GM18502 (cell line): ENCODE measurements around the gene ABCC6.
"Not testable (repeated sequence)": the region's sequence is repeated elsewhere in the genome, so short reads cannot be mapped to it uniquely, and the experiment has no call there.

Experiments
- ATAC-seq: cut with Tn5 transposase; IDR thresholded peaks from one replicate; pipeline ENCODE4 v1.9.1; 2021; ENCODE audit warnings: mild to moderate bottlenecking; ENCODE audit not compliant: unreplicated experiment, poor library complexity

Gene ABCC6

GRCh38 chr16:16191493-16192167, 31.7 kb downstream of the ABCC6 start:
- ATAC-seq, result no peak

DNA sequence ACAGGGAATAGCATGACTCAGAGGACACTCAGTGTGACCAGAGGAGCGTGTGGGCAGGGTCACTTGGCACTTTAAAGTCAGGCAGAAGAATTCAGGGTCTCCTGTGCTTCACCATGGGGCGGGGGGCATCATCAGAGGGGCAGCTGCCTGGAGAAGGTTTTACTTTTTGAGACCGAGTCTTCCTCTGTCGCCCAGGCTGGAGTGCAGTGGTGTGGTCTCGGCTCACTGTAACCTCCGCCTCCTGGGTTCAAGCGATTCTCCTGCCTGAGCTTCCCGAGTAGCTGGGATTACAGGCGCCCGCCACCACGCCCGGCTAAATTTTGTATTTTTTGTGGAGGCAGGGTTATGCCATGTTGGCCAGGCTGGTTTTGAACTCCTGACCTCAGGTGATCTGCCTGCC, 32.3 kb downstream of the ABCC6 start:
- ATAC-seq, result not testable (repeated sequence)

GRCh38 chr16:16190546-16190945, 32.7 kb downstream of the ABCC6 start:
- ATAC-seq, result no peak

- no peak for ATAC-seq
Measured at GRCh38 chr16:16189842-16190241, 33.5 kb downstream of the ABCC6 start.

GRCh38 chr16:16188827-16189226, 34.5 kb downstream of the ABCC6 start:
- ATAC-seq, result no peak

DNA sequence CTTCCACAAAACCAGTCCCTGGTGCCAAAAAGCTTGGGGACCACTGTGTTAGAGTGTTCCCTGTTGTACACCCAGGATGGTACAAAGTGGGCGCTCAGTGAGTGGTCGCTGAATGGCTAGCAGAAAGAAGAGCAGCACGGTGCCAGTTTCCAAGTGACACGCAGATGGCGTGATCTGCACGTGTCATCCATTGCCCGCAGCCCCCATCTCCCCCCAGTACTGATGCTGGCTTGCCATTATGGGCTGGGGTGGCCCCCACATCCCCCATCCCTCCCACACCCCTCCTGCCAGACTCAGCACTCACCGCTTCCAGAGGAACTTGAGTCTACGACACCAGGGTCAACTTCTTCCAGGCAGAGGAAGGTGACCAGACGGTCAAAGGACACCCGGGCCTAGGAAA, 36.5 kb downstream of the ABCC6 start:
- no peak for ATAC-seq

DNA sequence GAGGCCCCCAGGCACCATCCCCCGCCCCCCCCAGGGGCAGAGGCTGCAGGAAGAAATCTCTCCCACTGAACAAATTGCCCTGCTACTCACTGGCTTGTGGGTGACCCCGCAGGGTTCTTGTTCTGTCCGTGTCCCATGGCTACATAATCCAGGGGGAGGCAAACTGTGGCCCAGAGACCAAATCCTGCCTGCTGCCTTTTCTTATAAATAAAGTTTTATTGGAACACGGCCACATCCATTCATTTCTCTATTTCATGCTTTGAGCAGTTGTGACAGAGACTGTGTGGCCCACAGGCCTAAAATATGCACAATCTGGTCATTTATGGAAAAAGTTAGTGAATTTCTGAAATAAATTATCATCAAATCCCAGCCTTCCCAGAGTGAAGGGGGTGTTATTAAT, 38.2 kb downstream of the ABCC6 start:
- no peak for ATAC-seq

- no peak for ATAC-seq
Measured at GRCh38 chr16:16184594-16184993, 38.7 kb downstream of the ABCC6 start.

DNA sequence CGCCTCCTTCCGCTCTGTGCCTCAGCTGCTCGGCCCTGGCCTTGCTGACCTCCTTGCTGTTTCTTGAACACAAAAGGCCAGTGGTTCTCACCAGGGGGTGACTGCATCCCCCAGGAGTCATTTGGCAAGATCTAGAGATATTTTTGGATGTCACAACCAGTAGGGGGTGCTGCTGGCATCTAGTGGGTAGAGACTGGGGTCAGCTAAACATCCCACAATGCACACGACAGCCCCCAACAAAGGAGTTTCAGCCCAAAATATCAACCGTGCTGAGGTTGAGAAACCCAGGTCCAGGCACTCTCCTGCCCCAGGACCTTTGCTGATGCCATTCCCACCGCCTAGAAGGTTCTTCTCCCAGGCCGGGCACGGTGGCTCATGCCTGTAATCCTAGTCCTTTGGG, 39.7 kb downstream of the ABCC6 start:
- no peak for ATAC-seq

GRCh38 chr16:16182918-16183317, 40.4 kb downstream of the ABCC6 start:
- no peak for ATAC-seq

DNA sequence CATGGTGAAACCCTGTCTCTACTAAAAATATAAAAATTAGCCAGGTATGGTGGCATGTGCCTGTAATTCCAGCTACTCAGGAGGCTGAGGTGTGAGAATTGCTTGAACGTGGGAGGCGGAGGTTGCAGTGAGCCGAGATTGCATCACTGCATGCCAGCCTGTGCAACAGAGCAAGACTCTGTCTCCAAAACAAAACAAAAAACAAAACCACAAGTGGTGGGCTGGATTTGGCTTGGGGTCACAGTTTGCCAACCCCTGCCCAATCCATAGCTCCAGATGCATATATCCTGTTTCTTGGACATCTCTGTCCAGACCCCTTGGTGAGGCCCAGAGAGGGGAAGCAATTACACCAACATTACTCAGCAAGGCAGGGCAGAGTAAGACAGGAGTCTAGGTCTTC, 41.5 kb downstream of the ABCC6 start:
- not testable (repeated sequence) for ATAC-seq

DNA sequence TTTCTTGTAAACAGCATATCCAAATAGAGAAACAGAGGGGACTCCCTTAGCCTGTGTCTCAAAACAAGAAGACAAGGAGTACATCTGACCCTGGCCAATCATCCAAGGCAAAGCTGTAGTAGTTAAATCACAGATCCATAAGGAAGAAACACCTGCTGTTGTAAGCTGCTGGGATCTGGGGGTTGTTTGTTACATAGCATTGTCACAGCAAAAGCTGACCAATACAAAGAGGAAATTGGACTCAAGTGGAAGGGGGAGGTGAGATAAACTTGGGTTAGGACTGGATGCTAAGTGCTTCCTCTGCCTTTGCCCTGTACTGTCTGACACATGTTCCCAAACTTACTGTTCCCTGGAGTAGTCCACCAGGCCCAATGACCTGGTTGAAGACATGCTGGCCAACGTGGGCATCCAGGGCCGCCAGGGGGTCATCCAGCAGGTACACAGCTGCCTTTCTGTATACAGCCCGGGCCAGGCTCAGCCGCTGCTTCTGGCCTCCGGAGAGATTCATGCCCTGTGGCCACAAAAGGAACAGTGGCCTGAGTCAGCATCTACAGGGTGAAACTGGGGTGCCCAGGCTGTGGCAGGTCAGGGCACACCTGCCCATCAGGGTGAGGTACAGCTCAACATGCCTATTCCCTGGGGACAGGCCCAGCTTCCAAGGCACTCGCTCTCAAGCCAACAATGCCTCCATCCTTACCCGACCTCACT, 44.7 kb downstream of the ABCC6 start:
- ATAC-seq, result no peak

GRCh38 chr16:16176328-16176727, 47.0 kb downstream of the ABCC6 start:
- ATAC-seq, result no peak

DNA sequence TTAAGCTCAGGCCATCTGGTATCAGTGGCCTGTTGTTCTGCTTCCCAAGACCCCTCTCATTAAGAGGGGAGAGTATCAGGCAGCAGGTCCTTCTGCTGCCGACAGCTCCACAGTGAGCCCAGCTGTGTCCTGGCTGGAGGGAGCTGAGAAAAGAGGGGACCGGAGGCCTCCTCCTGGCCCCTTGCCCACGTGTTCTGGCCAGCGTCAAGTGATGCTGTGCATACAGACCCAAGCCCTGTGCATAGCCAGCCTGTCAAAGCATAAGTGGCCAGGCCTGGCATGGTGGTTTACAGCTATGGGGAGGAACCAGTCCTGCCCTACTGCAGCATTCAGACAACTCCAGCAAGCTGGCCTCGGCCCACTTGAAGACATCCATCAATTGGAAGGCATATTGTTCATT, 48.0 kb downstream of the ABCC6 start:
- ATAC-seq, result no peak

- ATAC-seq, result no peak
Measured at GRCh38 chr16:16172991-16173390, 50.3 kb downstream of the ABCC6 start.

GRCh38 chr16:16171332-16171919, 51.9 kb downstream of the ABCC6 start:
- no peak for ATAC-seq

DNA sequence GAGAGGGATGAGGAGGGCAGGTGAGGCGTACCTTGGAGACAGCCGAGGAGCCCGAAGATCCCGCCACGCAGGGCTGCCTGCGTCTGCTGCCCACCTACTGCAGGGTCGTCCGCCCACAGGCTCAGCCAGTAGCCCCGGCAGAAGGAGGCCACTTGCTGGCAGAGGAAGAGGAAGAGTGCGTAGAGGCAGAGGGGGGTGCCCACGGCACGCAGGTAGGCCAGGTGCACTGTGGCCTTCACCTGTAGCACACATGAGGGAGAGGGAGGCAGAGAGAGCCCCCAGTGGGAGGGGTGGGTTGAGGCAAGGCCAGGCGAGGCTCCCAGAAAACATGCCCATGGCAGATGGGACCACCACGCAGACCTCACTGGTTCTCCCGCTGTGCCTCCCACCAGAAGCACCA, 53.7 kb downstream of the ABCC6 start:
- no peak for ATAC-seq

- no peak for ATAC-seq
Measured at GRCh38 chr16:16168431-16168830, 54.9 kb downstream of the ABCC6 start.

- no peak for ATAC-seq
Measured at GRCh38 chr16:16167927-16168326, 55.4 kb downstream of the ABCC6 start.

GRCh38 chr16:16166949-16167348, 56.3 kb downstream of the ABCC6 start:
- ATAC-seq, result no peak

DNA sequence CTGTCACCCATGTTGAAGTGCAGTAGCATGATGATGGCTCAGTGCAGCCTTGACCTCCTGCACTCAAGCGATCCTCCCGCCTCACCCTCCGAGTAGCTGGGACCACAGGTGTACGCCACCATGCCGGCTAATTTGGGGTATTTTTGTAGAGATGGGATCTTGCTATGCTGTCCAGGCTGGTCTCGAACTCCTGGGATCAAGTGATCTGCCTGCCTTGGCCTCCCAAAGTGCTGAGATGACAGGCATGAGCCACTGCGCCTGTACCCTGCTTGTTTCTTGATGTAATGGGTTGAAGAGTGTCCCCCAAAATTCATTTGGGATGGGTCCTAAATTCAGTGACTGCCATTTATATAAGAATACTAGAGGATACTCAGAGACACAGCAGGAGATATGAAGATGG, 57.2 kb downstream of the ABCC6 start:
- ATAC-seq, result no peak

GRCh38 chr16:16164243-16164642, 59.1 kb downstream of the ABCC6 start:
- ATAC-seq, result no peak
